ENCODE measurements around the gene CSNK1G2. TPM values are rescaled to one million over a fixed set of nuclear protein-coding genes. Genes with fewer than 3 reads are reported as not detected.

CSNK1G2 gene
- total RNA-seq, 4 donors from 2014 or later, result 75.0 to 321 (median 140) TPM

DNA sequence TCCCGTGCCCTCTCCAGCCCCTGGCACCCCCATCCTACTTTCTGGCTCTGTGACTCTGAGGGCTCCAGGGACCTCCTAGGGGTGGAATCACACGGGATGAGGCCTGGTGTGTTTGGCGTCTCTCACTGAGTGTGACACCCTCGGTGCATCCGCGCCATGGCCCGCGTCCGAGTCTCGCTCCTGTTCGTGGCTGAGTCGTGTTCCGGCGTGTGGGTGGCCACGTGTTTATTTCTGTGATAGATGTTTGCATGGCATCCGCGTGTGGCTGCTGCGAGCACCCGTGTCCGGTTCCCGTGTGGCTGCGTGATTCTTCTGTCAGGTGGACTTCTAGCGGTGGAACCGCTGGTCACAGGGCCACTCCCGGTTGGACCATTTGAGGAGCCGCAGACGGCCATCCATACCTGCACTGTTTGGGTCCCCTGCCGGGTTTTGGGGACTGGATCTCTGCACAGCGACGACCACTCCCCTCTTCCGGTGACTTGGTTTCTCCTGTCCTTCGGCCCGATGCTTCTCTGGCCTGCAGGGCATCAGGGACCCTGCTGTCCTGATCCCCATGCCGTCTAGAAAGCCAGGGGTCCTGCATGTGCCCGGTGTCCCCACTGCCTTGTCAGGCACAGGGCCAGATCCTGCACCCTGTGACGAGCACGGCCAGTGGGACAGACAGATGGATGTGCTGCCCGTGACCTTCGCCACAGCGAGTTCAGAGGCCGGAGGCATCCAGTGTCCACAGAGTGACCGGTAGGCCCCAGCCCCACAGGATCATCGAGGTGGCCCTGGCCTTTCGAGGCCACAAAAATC, 8.5 kb downstream of the CSNK1G2 start:
- intact Hi-C loops (cut with DNase I; ENCODE audit: low total_unique reads), result no loop called here
- TF ChIP-seq POLR2A (IDR thresholded peaks at IDR 0.05) (no peak), EP300 (IDR thresholded peaks at IDR 0.05; ENCODE audit: low read depth) (no peak), POLR2AphosphoS5 (IDR thresholded peaks at IDR 0.05) (no peak)
- TF ChIP-seq, protein P1, sequence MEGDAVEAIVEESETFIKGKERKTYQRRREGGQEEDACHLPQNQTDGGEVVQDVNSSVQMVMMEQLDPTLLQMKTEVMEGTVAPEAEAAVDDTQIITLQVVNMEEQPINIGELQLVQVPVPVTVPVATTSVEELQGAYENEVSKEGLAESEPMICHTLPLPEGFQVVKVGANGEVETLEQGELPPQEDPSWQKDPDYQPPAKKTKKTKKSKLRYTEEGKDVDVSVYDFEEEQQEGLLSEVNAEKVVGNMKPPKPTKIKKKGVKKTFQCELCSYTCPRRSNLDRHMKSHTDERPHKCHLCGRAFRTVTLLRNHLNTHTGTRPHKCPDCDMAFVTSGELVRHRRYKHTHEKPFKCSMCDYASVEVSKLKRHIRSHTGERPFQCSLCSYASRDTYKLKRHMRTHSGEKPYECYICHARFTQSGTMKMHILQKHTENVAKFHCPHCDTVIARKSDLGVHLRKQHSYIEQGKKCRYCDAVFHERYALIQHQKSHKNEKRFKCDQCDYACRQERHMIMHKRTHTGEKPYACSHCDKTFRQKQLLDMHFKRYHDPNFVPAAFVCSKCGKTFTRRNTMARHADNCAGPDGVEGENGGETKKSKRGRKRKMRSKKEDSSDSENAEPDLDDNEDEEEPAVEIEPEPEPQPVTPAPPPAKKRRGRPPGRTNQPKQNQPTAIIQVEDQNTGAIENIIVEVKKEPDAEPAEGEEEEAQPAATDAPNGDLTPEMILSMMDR (IDR thresholded peaks at IDR 0.05), result no peak
- no peaks in the 10 kb centered on the region for H3K27me3 ChIP-seq
- no peaks in the 10 kb centered on the region for H3K9me3 ChIP-seq
- H3K4me1 ChIP-seq, result peaks cover 0 to 7% (median 4%) of the 10 kb centered on the region in 4 donors
- DNase-seq, result no peak
- in situ Hi-C loops (cut with MboI; ENCODE audit: low pct_ligation_motif_present in 1 of 4, low pct_unique_long_range_greater_than_20kb in 1 of 4, low sequenced_read_pairs in 3 of 4), result no loop called here
- no peak overlapping the region for H3K4me3 ChIP-seq
- H3K27ac ChIP-seq, result no peak overlapping the region
- WGBS, 2 donors (ENCODE audit: low coverage in 1 of 2), result 80 to 94% methylated on average over 10 to 44 of the region's 44 CpGs
- no peaks in the 10 kb centered on the region for H3K36me3 ChIP-seq

DNA sequence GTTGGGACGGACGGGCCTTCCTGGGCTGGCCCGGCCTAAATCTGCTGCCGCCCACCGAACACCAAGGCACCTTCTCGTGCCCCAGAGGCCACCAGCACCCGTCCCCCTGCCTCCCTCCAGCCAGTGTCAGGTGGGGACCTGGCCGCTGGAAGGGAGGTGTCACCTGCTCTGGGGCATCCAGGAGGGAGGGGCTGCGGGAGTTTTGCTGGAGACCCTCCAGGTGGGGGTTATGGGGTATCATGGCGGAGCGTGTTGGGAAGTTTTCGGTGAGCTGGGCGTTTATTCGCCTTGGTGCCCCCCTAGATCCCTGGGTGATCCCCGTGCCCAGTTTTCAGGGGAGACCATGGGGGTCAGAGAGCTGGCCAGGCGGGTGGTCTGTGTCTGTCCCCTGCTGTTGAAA, 9.7 kb downstream of the CSNK1G2 start:
- Histone ChIP-seq H3K27me3 (no peaks in the 10 kb centered on the region), H3K36me3 (no peaks in the 10 kb centered on the region), H3K4me3 (no peak overlapping the region), H3K9me3 (no peaks in the 10 kb centered on the region), H3K4me1 (no peaks in the 10 kb centered on the region), H3K27ac (no peak overlapping the region)
- in situ Hi-C loops (cut with MboI; ENCODE audit: low pct_ligation_motif_present in 1 of 4, low pct_unique_long_range_greater_than_20kb in 1 of 4, low sequenced_read_pairs in 3 of 4), result no loop called here
- no peak for DNase-seq
- WGBS, 2 donors (ENCODE audit: low coverage in 1 of 2), result 97% methylated on average over 16 of the region's 16 CpGs; no CpG with 5 or more reads in 1 of the 2 donors
- TF ChIP-seq EP300 (IDR thresholded peaks at IDR 0.05; ENCODE audit: low read depth) (no peak), POLR2AphosphoS5 (IDR thresholded peaks at IDR 0.05) (no peak), POLR2A (IDR thresholded peaks at IDR 0.05) (no peak)
- TF ChIP-seq, protein P1 (IDR thresholded peaks at IDR 0.05), result no peak
- intact Hi-C loops (cut with DNase I; ENCODE audit: low total_unique reads), result no loop called here

DNA sequence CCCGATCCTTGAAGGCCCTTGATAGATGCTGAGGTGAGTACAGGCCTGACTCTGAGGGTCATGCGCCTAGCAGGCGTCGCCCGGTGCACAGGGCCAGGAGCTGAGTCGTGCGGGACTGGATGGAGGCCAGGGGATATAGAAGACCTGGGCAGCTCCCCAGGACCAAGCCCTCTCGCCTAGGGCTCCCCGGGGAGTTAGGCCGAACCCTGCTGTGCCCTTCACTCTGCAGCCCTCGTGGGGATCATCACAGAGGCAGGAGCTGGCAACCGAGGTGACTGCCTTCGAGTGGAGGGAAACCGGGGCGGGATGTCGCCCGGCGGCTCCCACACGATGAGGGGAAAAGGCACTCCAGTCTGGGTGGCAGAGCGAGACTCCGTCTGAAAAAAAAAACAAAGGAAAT, 11.7 kb downstream of the CSNK1G2 start:
- H3K27ac ChIP-seq, result no peak overlapping the region
- WGBS, 2 donors (ENCODE audit: low coverage in 1 of 2), result 78 to 91% methylated on average over 3 to 21 of the region's 21 CpGs
- H3K27me3 ChIP-seq, result no peaks in the 10 kb centered on the region
- no peak for DNase-seq
- in situ Hi-C loops (cut with MboI; ENCODE audit: low pct_ligation_motif_present in 1 of 4, low pct_unique_long_range_greater_than_20kb in 1 of 4, low sequenced_read_pairs in 3 of 4) (no loop called here), intact Hi-C loops (cut with DNase I; ENCODE audit: low total_unique reads) (no loop called here)
- H3K4me1 ChIP-seq, result peaks cover 0 to 5% (median 0%) of the 10 kb centered on the region in 4 donors
- H3K4me3 ChIP-seq, result no peak overlapping the region
- no peaks in the 10 kb centered on the region for H3K36me3 ChIP-seq
- no peaks in the 10 kb centered on the region for H3K9me3 ChIP-seq
- TF ChIP-seq EP300 (IDR thresholded peaks at IDR 0.05; ENCODE audit: low read depth), result no peak
- TF ChIP-seq POLR2AphosphoS5 (IDR thresholded peaks at IDR 0.05), result no peak
- TF ChIP-seq, protein P1 (IDR thresholded peaks at IDR 0.05), result no peak
- no peak for TF ChIP-seq POLR2A (IDR thresholded peaks at IDR 0.05)

DNA sequence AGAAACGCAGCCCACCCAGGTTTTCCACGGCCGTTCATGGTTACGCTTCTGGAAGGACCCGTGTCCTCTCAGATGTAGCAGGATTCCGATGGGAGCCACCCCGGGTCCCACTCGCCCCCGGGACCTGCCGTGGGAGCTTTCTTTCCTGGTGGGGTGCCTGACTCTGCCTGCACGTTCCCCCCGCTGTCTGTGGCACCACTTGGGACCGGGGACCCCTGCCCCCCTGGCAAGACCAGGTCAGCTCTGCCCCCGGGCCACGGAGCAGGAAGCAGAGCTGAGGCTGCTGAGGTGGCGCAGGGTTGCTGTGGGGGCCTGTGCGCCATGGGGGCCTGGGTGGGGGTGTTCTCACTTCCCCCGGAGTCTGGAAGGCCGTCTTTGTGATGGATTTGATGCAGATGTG, 12.1 kb downstream of the CSNK1G2 start:
- intact Hi-C loops (cut with DNase I; ENCODE audit: low total_unique reads), result no loop called here

More for the DNA sequence above, 12.1 kb downstream of the CSNK1G2 start:
- Histone ChIP-seq H3K36me3 (no peaks in the 10 kb centered on the region), H3K9me3 (no peaks in the 10 kb centered on the region), H3K27me3 (no peaks in the 10 kb centered on the region), H3K27ac (no peak overlapping the region), H3K4me3 (no peak overlapping the region), H3K4me1 (peaks cover 0 to 5% (median 0%) of the 10 kb centered on the region in 4 donors)
- 95 to 96% methylated on average over 4 to 19 of the region's 19 CpGs for WGBS, 2 donors (ENCODE audit: low coverage in 1 of 2)
- TF ChIP-seq POLR2AphosphoS5 (IDR thresholded peaks at IDR 0.05) (no peak), EP300 (IDR thresholded peaks at IDR 0.05; ENCODE audit: low read depth) (no peak), POLR2A (IDR thresholded peaks at IDR 0.05) (no peak)
- TF ChIP-seq, protein P1 (IDR thresholded peaks at IDR 0.05), result no peak
- in situ Hi-C loops (cut with MboI; ENCODE audit: low pct_ligation_motif_present in 1 of 4, low pct_unique_long_range_greater_than_20kb in 1 of 4, low sequenced_read_pairs in 3 of 4), result no loop called here
- DNase-seq, result no peak
